Measurements from ENCODE around the gene FAM78A.
"Not testable (repeated sequence)": the region's sequence is repeated elsewhere in the genome, so short reads cannot be mapped to it uniquely, and the experiment has no call there.

Gene FAM78A

DNA sequence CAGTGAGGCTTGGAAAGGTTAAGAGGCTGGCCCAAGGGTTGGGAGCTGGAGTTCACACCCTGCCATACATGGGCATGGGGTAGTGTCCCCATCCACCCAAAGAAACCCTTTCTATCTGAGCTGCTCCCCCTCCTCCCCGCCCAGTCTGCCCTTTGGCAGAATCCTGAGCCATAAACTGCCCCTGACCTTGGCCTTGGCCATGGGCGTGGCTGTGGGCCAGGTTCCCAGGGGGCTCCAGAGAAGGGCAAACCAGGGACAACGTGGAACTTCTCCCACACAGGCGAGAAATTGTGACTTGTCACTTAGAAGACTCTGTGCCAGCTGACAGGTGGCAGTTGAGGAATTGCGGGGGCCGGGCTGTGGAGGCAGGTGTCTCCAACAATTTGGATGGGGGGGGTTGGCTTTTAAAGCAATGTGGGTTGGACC lies 4.8 kb downstream of the FAM78A start:
- Histone ChIP-seq H3K4me1 (ENCODE audit: low read length) (peaks cover 64% of the 10 kb centered on the region), H3K27ac (ENCODE audit: low read length) (peak overlapping the region; percentile 93; the same call in 1 of the 2 replicates), H3K79me2 (ENCODE audit: low read length) (peaks cover 94% of the 10 kb centered on the region), H2AFZ (ENCODE audit: low read depth, low read length) (no peak overlapping the region), H3K9ac (ENCODE audit: low read length) (no peak overlapping the region), H3K9me3 (ENCODE audit: insufficient read depth, low read length) (no peaks in the 10 kb centered on the region), H3K4me3 (ENCODE audit: low read length) (peak overlapping the region; percentile 52; the same call in 1 of the 2 replicates), H3K36me3 (replicated peaks; ENCODE audit: low read depth, low read length) (peaks cover 17% of the 10 kb centered on the region), H3K4me2 (ENCODE audit: low read length) (peak overlapping the region; percentile 84), H4K20me1 (ENCODE audit: insufficient read depth, low read length) (no peaks in the 10 kb centered on the region), H3K27me3 (ENCODE audit: low read depth, low read length) (no peaks in the 10 kb centered on the region)
- TF ChIP-seq, protein P1, sequence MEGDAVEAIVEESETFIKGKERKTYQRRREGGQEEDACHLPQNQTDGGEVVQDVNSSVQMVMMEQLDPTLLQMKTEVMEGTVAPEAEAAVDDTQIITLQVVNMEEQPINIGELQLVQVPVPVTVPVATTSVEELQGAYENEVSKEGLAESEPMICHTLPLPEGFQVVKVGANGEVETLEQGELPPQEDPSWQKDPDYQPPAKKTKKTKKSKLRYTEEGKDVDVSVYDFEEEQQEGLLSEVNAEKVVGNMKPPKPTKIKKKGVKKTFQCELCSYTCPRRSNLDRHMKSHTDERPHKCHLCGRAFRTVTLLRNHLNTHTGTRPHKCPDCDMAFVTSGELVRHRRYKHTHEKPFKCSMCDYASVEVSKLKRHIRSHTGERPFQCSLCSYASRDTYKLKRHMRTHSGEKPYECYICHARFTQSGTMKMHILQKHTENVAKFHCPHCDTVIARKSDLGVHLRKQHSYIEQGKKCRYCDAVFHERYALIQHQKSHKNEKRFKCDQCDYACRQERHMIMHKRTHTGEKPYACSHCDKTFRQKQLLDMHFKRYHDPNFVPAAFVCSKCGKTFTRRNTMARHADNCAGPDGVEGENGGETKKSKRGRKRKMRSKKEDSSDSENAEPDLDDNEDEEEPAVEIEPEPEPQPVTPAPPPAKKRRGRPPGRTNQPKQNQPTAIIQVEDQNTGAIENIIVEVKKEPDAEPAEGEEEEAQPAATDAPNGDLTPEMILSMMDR (IDR thresholded peaks at IDR 0.05; ENCODE audit: low read depth, low read length), result no peak
- no peak for TF ChIP-seq EZH2phosphoT487 (IDR thresholded peaks at IDR 0.05; ENCODE audit: low read depth)

DNA sequence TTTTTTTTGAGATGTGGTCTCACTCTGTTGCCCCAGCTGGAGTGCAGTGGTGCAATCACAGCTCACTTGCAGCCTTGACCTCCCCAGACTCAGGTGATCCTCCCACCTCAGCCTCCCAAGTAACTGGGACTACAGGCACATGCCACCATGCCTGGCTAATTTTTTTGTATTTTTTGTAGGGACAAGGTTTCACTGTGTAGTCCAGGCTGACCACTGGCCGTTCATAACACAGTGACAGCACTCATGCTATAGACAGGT lies 5.4 kb downstream of the FAM78A start:
- H4K20me1 ChIP-seq (ENCODE audit: insufficient read depth, low read length); H3K9me3 ChIP-seq (ENCODE audit: insufficient read depth, low read length); H3K27me3 ChIP-seq (ENCODE audit: low read depth, low read length); H2AFZ ChIP-seq (ENCODE audit: low read depth, low read length): not testable (repeated sequence)
- peaks cover 64% of the 10 kb centered on the region for H3K4me1 ChIP-seq (ENCODE audit: low read length)
- peak overlapping the region; percentile 84 for H3K4me2 ChIP-seq (ENCODE audit: low read length)
- H3K4me3 ChIP-seq (ENCODE audit: low read length), result peak overlapping the region; percentile 52
- H3K36me3 ChIP-seq (replicated peaks; ENCODE audit: low read depth, low read length), result peaks cover 17% of the 10 kb centered on the region
- peaks cover 94% of the 10 kb centered on the region for H3K79me2 ChIP-seq (ENCODE audit: low read length)
- peak overlapping the region; percentile 37; the same call in 1 of the 2 replicates for H3K9ac ChIP-seq (ENCODE audit: low read length)
- H3K27ac ChIP-seq (ENCODE audit: low read length), result peak overlapping the region; percentile 93

- Histone ChIP-seq H3K9ac (ENCODE audit: low read length) (peak overlapping the region; percentile 37; the same call in 1 of the 2 replicates), H3K4me1 (ENCODE audit: low read length) (peaks cover 64% of the 10 kb centered on the region), H4K20me1 (ENCODE audit: insufficient read depth, low read length) (peaks cover 4% of the 10 kb centered on the region; the same call in 1 of the 2 replicates), H3K9me3 (ENCODE audit: insufficient read depth, low read length) (no peaks in the 10 kb centered on the region), H2AFZ (ENCODE audit: low read depth, low read length) (no peak overlapping the region), H3K4me2 (ENCODE audit: low read length) (peak overlapping the region; percentile 84), H3K36me3 (replicated peaks; ENCODE audit: low read depth, low read length) (peaks cover 17% of the 10 kb centered on the region), H3K27ac (ENCODE audit: low read length) (peak overlapping the region; percentile 93), H3K4me3 (ENCODE audit: low read length) (peak overlapping the region; percentile 52), H3K27me3 (ENCODE audit: low read depth, low read length) (no peaks in the 10 kb centered on the region), H3K79me2 (ENCODE audit: low read length) (peaks cover 94% of the 10 kb centered on the region)
- no peak for TF ChIP-seq EZH2phosphoT487 (IDR thresholded peaks at IDR 0.05; ENCODE audit: low read depth)
- TF ChIP-seq, protein P1 (IDR thresholded peaks at IDR 0.05; ENCODE audit: low read depth, low read length), result no peak
Observed at GRCh38 chr9:131270171-131271015, 5.9 kb downstream of the FAM78A start.

DNA sequence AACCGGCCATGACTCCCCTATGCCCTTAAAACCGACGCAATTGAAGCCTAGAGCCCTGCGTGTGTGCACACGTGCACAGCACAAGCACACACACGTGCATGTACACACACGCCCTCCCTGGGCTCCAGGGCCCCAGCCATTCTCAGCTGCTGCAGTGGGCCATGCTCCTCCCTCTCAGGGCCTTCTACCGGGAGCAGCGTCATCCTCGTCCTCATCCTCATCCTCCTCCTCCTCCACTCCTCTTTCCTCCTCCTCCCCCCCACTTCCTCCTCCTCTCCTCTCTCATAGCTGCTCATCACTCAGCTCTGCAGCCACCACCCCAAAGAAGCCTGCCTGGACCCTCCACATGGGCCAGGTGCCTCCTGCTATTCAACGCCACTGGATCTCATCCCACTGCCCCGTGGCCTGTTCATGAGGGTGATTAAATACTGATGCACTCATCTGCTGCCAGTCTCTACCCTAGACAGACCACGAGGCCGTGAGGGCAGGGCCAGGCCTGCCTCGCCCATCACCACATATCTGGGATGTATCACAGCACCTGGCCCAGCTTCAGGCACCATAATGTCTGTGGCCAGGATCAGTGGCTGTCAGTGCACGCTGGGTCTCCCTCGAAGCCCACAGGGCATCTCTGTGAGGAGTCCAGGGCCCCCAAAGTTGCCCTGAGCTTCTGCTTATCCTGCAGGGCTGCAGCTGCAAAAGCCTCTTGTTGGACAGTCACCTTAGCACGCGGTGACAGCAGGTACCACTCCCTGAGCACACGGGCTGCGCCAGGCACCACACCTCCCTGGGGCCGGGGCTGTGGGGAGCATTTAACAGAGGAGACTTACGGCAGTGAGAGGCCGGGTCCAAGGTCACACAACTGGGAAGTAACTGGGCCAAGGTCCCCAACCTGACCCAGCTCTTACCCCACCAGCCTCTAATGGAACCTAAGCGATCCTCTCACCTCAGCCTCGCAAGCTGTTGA lies 9.8 kb downstream of the FAM78A start:
- Histone ChIP-seq H3K27ac (ENCODE audit: low read length) (no peak overlapping the region), H3K9ac (ENCODE audit: low read length) (no peak overlapping the region), H3K4me1 (ENCODE audit: low read length) (peaks cover 59% of the 10 kb centered on the region), H3K4me3 (ENCODE audit: low read length) (no peak overlapping the region), H3K27me3 (ENCODE audit: low read depth, low read length) (no peaks in the 10 kb centered on the region), H3K36me3 (replicated peaks; ENCODE audit: low read depth, low read length) (peaks cover 18% of the 10 kb centered on the region), H4K20me1 (ENCODE audit: insufficient read depth, low read length) (peaks cover 9% of the 10 kb centered on the region), H3K4me2 (ENCODE audit: low read length) (no peak overlapping the region), H3K79me2 (ENCODE audit: low read length) (peaks cover 80% of the 10 kb centered on the region), H2AFZ (ENCODE audit: low read depth, low read length) (no peak overlapping the region), H3K9me3 (ENCODE audit: insufficient read depth, low read length) (no peaks in the 10 kb centered on the region)
- TF ChIP-seq, protein P1 (IDR thresholded peaks at IDR 0.05; ENCODE audit: low read depth, low read length), result no peak

Measured in OCI-LY3 (cell line).